RWPE2 (cell line): Measurements from ENCODE around the gene DACT1.

ENCODE experiments used
- ATAC-seq: fragments of 200-7000 bp; cut with Tn5 transposase; 3 replicates; pipeline ENCODE4 v1.9.1; 2021; ENCODE audit warnings: low read depth
- DNase-seq: peaks from one replicate; pipeline ENCODE4 v3.0.0-alpha.2; 2020; ENCODE audit warnings: low spot score
- H3K27ac ChIP-seq: fragments of 450-650 bp; 2 replicates; pipeline ENCODE4 v1.5.1; 2017; ENCODE audit warnings: mild to moderate bottlenecking; ENCODE audit not compliant: poor library complexity, severe bottlenecking
- H3K27me3 ChIP-seq: fragments of 250-450 bp; sonication (Bioruptor Pico); 2 replicates; pipeline ENCODE4 v1.5.1; 2021; ENCODE audit warnings: mild to moderate bottlenecking, moderate library complexity; ENCODE audit not compliant: insufficient read depth, poor library complexity, severe bottlenecking
- H3K36me3 ChIP-seq: fragments of 250-450 bp; sonication (Bioruptor Pico); 2 replicates; pipeline ENCODE4 v1.5.1; 2020; ENCODE audit warnings: low read depth, mild to moderate bottlenecking, moderate library complexity
- H3K4me1 ChIP-seq: fragments of 250-450 bp; sonication (Bioruptor Pico); 2 replicates; pipeline ENCODE4 v1.5.1; 2021; ENCODE audit warnings: mild to moderate bottlenecking, moderate library complexity; ENCODE audit not compliant: insufficient read depth, poor library complexity, severe bottlenecking
- H3K4me3 ChIP-seq: fragments of 250-450 bp; sonication (Bioruptor Pico); 2 replicates; pipeline ENCODE4 v1.5.1; 2021; ENCODE audit warnings: mild to moderate bottlenecking, moderate library complexity; ENCODE audit not compliant: severe bottlenecking
- H3K9me3 ChIP-seq: fragments of 250-450 bp; sonication (Bioruptor Pico); 2 replicates; pipeline ENCODE4 v1.5.1; 2021; ENCODE audit warnings: mild to moderate bottlenecking, moderate library complexity; ENCODE audit not compliant: severe bottlenecking
- CTCF ChIP-seq: fragments of 450-650 bp; IDR thresholded peaks from one replicate; pipeline ENCODE4 v1.5.1; 2017; ENCODE audit warnings: mild to moderate bottlenecking, moderate library complexity; ENCODE audit not compliant: poor library complexity, severe bottlenecking

DACT1 gene

GRCh38 chr14:58598028-58598803 lies 39.5 kb upstream of the DACT1 start:
- TF ChIP-seq CTCF: no peak
- H3K4me3 ChIP-seq: no peak overlapping the region
- no peak overlapping the region for H3K27ac ChIP-seq
- no peaks in the 10 kb centered on the region for H3K4me1 ChIP-seq
- ATAC-seq (no peak), DNase-seq (no peak)
- H3K9me3 ChIP-seq: no peaks in the 10 kb centered on the region
- H3K36me3 ChIP-seq: no peaks in the 10 kb centered on the region
- no peaks in the 10 kb centered on the region for H3K27me3 ChIP-seq

GRCh38 chr14:58598804-58599525 lies 38.8 kb upstream of the DACT1 start:
- no peak for TF ChIP-seq CTCF
- Histone ChIP-seq H3K27me3 (no peaks in the 10 kb centered on the region), H3K4me1 (no peaks in the 10 kb centered on the region), H3K9me3 (no peaks in the 10 kb centered on the region), H3K4me3 (no peak overlapping the region), H3K36me3 (no peaks in the 10 kb centered on the region), H3K27ac (no peak overlapping the region)
- no peak; the same call in 2 of the 3 replicates for ATAC-seq
- DNase-seq: no peak

GRCh38 chr14:58599707-58600106 lies 38.1 kb upstream of the DACT1 start:
- TF ChIP-seq CTCF: no peak
- H3K36me3 ChIP-seq: no peaks in the 10 kb centered on the region
- H3K4me3 ChIP-seq: no peak overlapping the region
- ATAC-seq: no peak
- H3K27me3 ChIP-seq: no peaks in the 10 kb centered on the region
- H3K4me1 ChIP-seq: no peaks in the 10 kb centered on the region
- DNase-seq: no peak
- no peaks in the 10 kb centered on the region for H3K9me3 ChIP-seq
- H3K27ac ChIP-seq: no peak overlapping the region

GRCh38 chr14:58605465-58605864 lies 32.3 kb upstream of the DACT1 start:
- TF ChIP-seq CTCF: no peak
- Histone ChIP-seq H3K4me3 (no peak overlapping the region), H3K4me1 (no peaks in the 10 kb centered on the region), H3K27ac (no peak overlapping the region), H3K36me3 (no peaks in the 10 kb centered on the region), H3K27me3 (no peaks in the 10 kb centered on the region), H3K9me3 (no peaks in the 10 kb centered on the region)
- DNase-seq (no peak), ATAC-seq (no peak)
